ENCODE results near the gene HSD17B7. TPM values are rescaled to one million over a fixed set of nuclear protein-coding genes. Genes with fewer than 3 reads are reported as not detected.

The HSD17B7 gene
- polyA plus RNA-seq, 3 donors, result 11.6 to 15.4 (median 11.9) TPM

- Mint-ChIP-seq H3K36me3 (no peaks in the 10 kb centered on the region), H3K4me1 (peaks cover 1% of the 10 kb centered on the region), H3K4me3 (no peak overlapping the region), H3K9me3 (no peaks in the 10 kb centered on the region), H3K27ac (peak overlapping the region in 1 of 7 donors; percentile 51), H3K27me3 (ENCODE audit: low read depth in 3 of 3) (peaks cover 5 to 12% (median 10%) of the 10 kb centered on the region in 3 donors)
- Histone ChIP-seq H3K4me3 (replicated peaks in 1 of 3; ENCODE audit: low read depth in 2 of 3, low read length in 3 of 3) (no peak overlapping the region), H3K4me2 (replicated peaks; ENCODE audit: extremely low read depth, low read length, poor library complexity, severe bottlenecking) (no peak overlapping the region), H3K4me1 (ENCODE audit: control insufficient read depth in 1 of 2, insufficient read depth in 2 of 2, low read length in 2 of 2) (no peaks in the 10 kb centered on the region), H3K27me3 (ENCODE audit: control insufficient read depth in 2 of 2, insufficient read depth in 2 of 2, low read length in 2 of 2) (no peaks in the 10 kb centered on the region), H3K27ac (ENCODE audit: low read depth in 1 of 2, low read length in 2 of 2) (no peak overlapping the region), H2AFZ (ENCODE audit: insufficient read depth, low read depth, low read length, poor library complexity, severe bottlenecking) (no peak overlapping the region), H4K20me1 (ENCODE audit: insufficient read depth, low read length) (no peaks in the 10 kb centered on the region), H3K9ac (ENCODE audit: insufficient read depth, low read length, poor library complexity, severe bottlenecking) (no peak overlapping the region), H3K79me2 (ENCODE audit: insufficient read depth, low read length) (no peaks in the 10 kb centered on the region), H3K36me3 (replicated peaks in 1 of 2; ENCODE audit: control insufficient read depth in 1 of 2, insufficient read depth in 2 of 2, low read length in 2 of 2) (no peaks in the 10 kb centered on the region), H3K9me3 (replicated peaks in 1 of 2; ENCODE audit: control insufficient read depth in 1 of 2, insufficient read depth in 1 of 2, low read length in 2 of 2) (no peaks in the 10 kb centered on the region)
- no peak for DNase-seq
- WGBS (ENCODE audit: insufficient coverage), result 100% methylated on average over 1 of the region's 1 CpG
- intact Hi-C loops (cut with micrococcal nuclease), result no loop called here
- TF ChIP-seq CTCF (IDR thresholded peaks at IDR 0.05), result no peak
Observed at GRCh38 chr1:162851341-162851740, 60.8 kb downstream of the HSD17B7 start.

GRCh38 chr1:162854245-162854882 is 63.9 kb downstream of the HSD17B7 start:
- Histone ChIP-seq H3K79me2 (ENCODE audit: insufficient read depth, low read length) (no peaks in the 10 kb centered on the region), H3K4me3 (replicated peaks in 1 of 3; ENCODE audit: low read depth in 2 of 3, low read length in 3 of 3) (no peak overlapping the region), H3K4me2 (replicated peaks; ENCODE audit: extremely low read depth, low read length, poor library complexity, severe bottlenecking) (no peak overlapping the region), H3K27ac (ENCODE audit: low read depth in 1 of 2, low read length in 2 of 2) (no peak overlapping the region), H3K9me3 (replicated peaks in 1 of 2; ENCODE audit: control insufficient read depth in 1 of 2, insufficient read depth in 1 of 2, low read length in 2 of 2) (no peaks in the 10 kb centered on the region), H2AFZ (ENCODE audit: insufficient read depth, low read depth, low read length, poor library complexity, severe bottlenecking) (no peak overlapping the region), H3K36me3 (replicated peaks in 1 of 2; ENCODE audit: control insufficient read depth in 1 of 2, insufficient read depth in 2 of 2, low read length in 2 of 2) (no peaks in the 10 kb centered on the region), H3K9ac (ENCODE audit: insufficient read depth, low read length, poor library complexity, severe bottlenecking) (no peak overlapping the region), H4K20me1 (ENCODE audit: insufficient read depth, low read length) (no peaks in the 10 kb centered on the region), H3K27me3 (ENCODE audit: control insufficient read depth in 2 of 2, insufficient read depth in 2 of 2, low read length in 2 of 2) (no peaks in the 10 kb centered on the region), H3K4me1 (ENCODE audit: control insufficient read depth in 1 of 2, insufficient read depth in 2 of 2, low read length in 2 of 2) (no peaks in the 10 kb centered on the region)
- Mint-ChIP-seq H3K36me3 (no peaks in the 10 kb centered on the region), H3K9me3 (no peaks in the 10 kb centered on the region), H3K4me1 (peaks cover 1% of the 10 kb centered on the region), H3K4me3 (no peak overlapping the region), H3K27ac (no peak overlapping the region), H3K27me3 (ENCODE audit: low read depth in 3 of 3) (peaks cover 4 to 11% (median 8%) of the 10 kb centered on the region in 3 donors)
- peak; percentile 42 to 65 (median 61) for DNase-seq
- WGBS (ENCODE audit: insufficient coverage), result 0% methylated on average over 1 of the region's 4 CpGs
- TF ChIP-seq CTCF (IDR thresholded peaks at IDR 0.05), result peak; percentile 84
- intact Hi-C loops (cut with micrococcal nuclease), result no loop called here
